AG20443 (cell line): Measurements from ENCODE around the gene LARP4B.

Experiments
- DNase-seq: peaks from one replicate; pipeline ENCODE4 v3.0.0; 2012; ENCODE audit warnings: low spot score, mixed read lengths

Gene LARP4B

GRCh38 chr10:931326-932318, at the start of gene LARP4B:
TSS of gene LARP4B (minus strand) at chr10:931705. CDS start at chr10:885721, 45,984 bp downstream.
- peak; percentile 99 for DNase-seq

GRCh38 chr10:980468-981093, 49.1 kb upstream of the LARP4B start:
- no peak for DNase-seq

DNA sequence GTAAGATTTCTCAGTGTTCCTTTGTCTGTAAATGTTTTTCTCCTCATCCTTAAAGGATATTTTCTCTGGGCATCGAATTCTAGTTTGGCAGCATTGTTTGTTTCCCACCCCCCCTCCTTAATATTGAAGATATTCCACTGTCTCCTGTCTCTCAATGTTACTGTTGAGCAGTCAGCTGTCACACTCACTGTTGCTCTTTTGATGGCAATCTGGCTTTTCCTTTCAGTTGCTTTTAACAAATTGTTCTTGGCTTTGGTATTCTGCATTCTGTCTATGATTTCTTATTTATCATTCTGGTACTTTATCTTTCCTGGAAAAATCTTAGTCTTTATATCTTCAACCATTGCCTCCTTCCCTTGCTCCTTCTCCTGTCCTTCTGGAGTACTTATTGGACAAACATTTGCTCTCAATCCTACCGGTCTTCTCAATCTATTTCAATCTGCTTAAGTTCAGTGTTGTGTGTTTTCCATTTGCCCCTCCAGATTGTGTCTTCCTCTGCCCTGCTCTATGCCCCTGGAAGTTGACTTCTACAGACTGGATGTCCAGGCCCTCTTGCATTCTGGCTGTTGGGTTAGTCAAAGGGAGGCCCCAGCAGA, 47.4 kb upstream of the LARP4B start:
- no peak for DNase-seq

- DNase-seq, result no peak
Observed at GRCh38 chr10:976316-976715, 44.8 kb upstream of the LARP4B start.

- no peak for DNase-seq
Observed at GRCh38 chr10:974785-975074, 43.2 kb upstream of the LARP4B start.

- DNase-seq, result no peak
Observed at GRCh38 chr10:974038-974784, 42.7 kb upstream of the LARP4B start.

- no peak for DNase-seq
Observed at GRCh38 chr10:972763-973162, 41.3 kb upstream of the LARP4B start.

- DNase-seq, result no peak
Observed at GRCh38 chr10:971613-972012, 40.1 kb upstream of the LARP4B start.

DNA sequence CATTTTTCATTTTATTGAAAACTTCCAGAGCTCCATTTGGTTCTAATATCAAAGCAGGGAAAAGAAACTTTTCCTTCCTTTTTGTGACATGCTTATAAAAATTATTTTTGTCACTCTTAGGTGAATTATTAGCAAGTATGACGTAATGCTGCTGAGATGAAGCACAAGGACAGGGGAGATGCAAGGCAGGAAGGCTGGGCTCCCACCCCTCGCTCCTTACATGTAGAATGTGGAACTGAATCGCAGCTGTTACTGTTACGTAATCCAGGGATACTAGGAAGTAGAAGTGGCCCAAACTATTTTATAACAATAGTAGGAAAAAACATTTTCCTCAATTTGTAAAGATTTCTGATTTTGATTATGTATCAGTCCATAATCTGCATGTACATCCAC, 39.6 kb upstream of the LARP4B start:
- DNase-seq, result no peak

- DNase-seq, result peak; percentile 53
Observed at GRCh38 chr10:970311-971149, 39.0 kb upstream of the LARP4B start.

GRCh38 chr10:969473-970150, 38.1 kb upstream of the LARP4B start:
- no peak for DNase-seq

GRCh38 chr10:968546-969199, 37.2 kb upstream of the LARP4B start:
- DNase-seq, result no peak

DNA sequence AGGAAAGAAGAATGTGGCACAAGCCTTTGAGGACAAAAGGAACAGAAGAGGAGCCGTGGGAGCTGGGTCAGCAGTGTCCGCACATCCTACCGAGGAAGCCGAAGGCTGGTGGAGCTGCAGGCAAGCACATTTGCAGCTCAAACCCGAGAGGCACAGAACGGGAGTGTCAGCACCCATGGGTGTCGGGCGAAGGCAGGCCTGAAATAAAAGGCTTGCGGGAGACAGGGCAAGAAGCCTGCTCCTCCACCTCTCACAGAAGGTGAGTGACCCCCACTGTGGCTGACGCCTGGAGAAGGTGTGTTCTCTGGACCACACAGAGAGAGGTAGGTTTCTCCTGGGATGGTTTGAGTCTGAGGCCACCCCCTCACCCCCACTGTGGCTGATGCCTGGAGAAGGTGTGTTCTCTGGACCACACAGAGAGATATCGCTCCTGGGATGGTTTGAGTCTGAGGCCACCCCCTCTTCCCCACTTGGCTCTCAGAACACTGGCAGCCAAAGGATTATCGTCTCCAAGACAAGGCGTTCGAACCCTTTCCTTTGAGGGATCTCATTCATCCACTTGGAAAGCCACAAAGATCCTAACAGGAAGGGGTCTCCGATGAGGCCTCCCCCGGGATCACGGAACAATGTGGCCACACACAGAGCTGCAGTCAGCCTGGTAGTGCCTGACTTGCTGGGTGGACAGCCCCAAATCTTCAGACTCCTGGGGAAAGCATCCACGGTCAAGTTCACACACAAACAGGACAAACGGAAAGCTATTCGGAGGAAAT, 35.1 kb upstream of the LARP4B start:
- DNase-seq, result no peak

DNA sequence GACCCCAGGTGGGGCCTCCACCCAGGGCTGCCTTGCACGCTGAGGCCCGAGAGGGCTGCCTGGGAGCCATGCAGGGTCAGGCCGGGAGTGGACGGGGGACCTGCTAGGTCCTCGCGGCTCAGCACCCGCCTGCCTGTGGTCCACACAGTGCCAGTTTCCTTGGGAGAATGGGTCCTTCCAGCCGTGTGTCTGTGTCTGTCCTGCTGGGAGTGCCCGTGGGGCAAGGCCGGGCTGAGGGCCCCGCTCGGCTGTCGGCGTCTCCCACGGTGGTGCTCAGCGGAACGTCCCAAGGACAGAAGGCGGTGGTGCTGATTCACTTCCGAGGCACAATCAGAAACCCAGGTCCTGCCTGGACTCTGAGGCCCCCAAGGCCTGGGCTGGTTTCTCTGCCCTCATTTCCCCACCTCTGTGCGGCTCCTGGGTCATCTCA, 33.5 kb upstream of the LARP4B start:
- no peak for DNase-seq

DNA sequence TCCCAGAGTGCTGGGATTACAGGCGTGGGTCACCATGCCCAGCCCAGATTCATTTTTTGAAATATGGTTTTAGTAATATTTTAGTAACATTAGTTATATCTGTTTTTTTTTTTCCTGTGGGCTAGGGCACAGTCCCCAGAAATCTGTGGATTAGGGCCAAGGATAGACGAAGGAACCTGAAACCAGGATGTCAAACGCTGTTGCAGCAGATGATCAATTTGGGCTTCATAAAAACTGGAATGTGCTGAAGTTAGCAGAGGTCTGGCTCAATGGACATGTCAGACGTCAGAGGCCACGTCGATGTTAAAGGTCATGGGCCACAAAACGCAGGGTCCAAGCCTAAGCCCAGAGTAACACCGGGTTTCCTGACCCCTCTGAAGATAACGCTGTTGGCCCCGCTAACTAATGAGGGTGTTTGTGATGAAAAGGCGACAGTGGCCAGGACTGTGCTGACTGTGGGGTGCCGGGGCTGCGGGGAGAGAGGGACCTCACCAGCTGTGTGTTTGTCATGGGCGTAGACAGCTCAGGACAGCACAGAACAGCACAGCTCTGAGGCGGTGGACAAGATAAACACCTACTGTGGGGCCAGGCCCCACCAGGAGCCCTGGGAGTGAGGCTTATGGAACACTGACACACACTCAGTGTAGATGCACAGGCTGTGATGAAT, 32.9 kb upstream of the LARP4B start:
- DNase-seq, result no peak

DNA sequence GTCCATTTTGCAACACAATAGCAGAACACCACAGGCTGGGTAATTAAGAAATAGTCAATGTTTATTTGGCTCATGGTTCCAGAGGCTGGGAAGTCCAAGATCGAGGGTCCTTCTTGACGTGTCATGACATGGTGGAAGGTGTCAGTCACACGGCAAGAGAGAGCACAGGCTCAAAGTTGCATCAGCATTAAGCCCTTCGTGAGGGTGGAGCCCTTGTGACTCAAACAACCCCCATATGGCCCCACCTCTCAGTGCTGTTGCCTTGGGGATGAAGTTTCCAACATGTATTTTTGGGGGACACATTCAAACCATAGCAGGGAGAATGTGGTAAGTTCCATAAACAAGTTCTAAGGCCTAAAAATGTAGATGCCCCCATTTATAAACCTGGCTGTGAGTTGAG, 32.1 kb upstream of the LARP4B start:
- DNase-seq, result no peak

DNA sequence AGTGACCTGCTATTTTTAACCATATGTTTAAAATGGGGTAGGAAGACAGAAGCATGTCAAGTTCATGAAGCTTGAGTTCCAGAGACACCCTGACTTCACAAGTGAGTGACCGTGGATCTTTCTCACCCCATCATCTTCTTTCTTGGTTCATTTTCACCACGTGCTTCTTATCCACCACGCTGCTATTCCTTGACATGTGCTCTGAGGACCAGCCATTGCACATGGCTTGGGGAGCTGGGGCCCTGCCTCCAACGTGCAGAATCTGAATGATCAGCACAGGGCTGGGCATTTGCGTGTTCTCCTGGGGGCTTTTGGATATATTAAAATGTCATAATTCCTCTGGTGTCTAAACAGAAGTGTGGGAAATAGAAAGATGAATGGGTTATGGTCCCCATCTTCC, 31.7 kb upstream of the LARP4B start:
- no peak for DNase-seq

DNA sequence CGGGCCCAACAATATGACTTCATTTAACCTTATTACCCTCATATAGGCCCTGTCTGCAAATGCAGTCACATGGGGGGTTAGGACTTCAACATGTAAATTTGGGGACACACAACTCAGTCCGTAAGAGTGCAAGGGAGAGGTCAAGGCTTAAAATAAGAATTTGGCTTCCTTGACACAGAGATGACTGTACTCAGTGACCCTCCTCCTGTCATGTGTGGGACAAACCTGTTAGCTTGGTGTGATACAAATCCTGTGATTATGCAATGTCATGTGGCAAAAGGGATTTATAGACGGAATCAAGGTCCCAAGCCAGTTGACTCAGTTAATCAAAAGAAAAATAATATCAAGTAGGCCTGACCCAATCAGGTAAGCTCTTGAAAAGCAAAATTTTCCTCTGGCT, 30.8 kb upstream of the LARP4B start:
- DNase-seq, result no peak

GRCh38 chr10:958856-959255, 27.4 kb upstream of the LARP4B start:
- no peak for DNase-seq
